H9 (cell line): ENCODE measurements around the gene ATP10B. TPM values are rescaled to one million over a fixed set of nuclear protein-coding genes. Genes with fewer than 3 reads are reported as not detected.

Experiments used
- DNase-seq: peaks from one replicate; pipeline ENCODE4 v3.0.0-alpha.2; 2017
- H2AFZ ChIP-seq: one replicate; pipeline ENCODE4 v1.6.1; 2013; ENCODE audit warnings: mild to moderate bottlenecking, low read length, control low read depth, moderate library complexity
- H2AK5ac ChIP-seq: 2 replicates; pipeline ENCODE4 v1.6.1; 2013; ENCODE audit warnings: low read length, control low read depth, mixed read lengths; ENCODE audit not compliant: insufficient read length
- H2BK120ac ChIP-seq: one replicate; pipeline ENCODE4 v1.6.1; 2013; ENCODE audit warnings: low read depth, mild to moderate bottlenecking, low read length, control low read depth, inconsistent platforms; ENCODE audit not compliant: poor library complexity, severe bottlenecking
- H2BK12ac ChIP-seq: 2 replicates; pipeline ENCODE4 v1.6.1; 2013; ENCODE audit warnings: low read length, control low read depth, mixed read lengths, low read depth; ENCODE audit not compliant: insufficient read length
- H2BK15ac ChIP-seq: 2 replicates; pipeline ENCODE4 v1.6.1; 2013; ENCODE audit warnings: low read depth, low read length, control low read depth
- H2BK20ac ChIP-seq: one replicate; pipeline ENCODE4 v1.6.1; 2013; ENCODE audit warnings: low read depth, mild to moderate bottlenecking, low read length, control low read depth, inconsistent platforms; ENCODE audit not compliant: poor library complexity, severe bottlenecking
- H2BK5ac ChIP-seq: 2 replicates; pipeline ENCODE4 v1.6.1; 2013; ENCODE audit warnings: low read length, control low read depth, mixed read lengths; ENCODE audit not compliant: insufficient read length
- H3K14ac ChIP-seq: 2 replicates; pipeline ENCODE4 v1.6.1; 2013; ENCODE audit warnings: low read length, control low read depth; ENCODE audit not compliant: insufficient read depth
- H3K18ac ChIP-seq: 2 replicates; pipeline ENCODE4 v1.6.1; 2013; ENCODE audit warnings: low read depth, mild to moderate bottlenecking, mixed read lengths, low read length, control low read depth; ENCODE audit not compliant: insufficient read length
- H3K23ac ChIP-seq: 2 replicates; pipeline ENCODE4 v1.6.1; 2013; ENCODE audit warnings: low read length, control low read depth, mixed read lengths, low read depth; ENCODE audit not compliant: insufficient read length
- H3K23me2 ChIP-seq: 2 replicates; pipeline ENCODE4 v1.6.1; 2013; ENCODE audit warnings: low read depth, mild to moderate bottlenecking, mixed read lengths, low read length, control low read depth; ENCODE audit not compliant: insufficient read length, poor library complexity, severe bottlenecking
- H3K27ac ChIP-seq: 2 replicates; pipeline ENCODE4 v1.5.1; 2013; ENCODE audit warnings: low read length, control low read depth, mixed read lengths, low read depth; ENCODE audit not compliant: insufficient read length
- H3K27me3 ChIP-seq: 2 replicates; pipeline ENCODE4 v1.6.1; 2013; ENCODE audit warnings: low read length, control low read depth, inconsistent platforms; ENCODE audit not compliant: insufficient read depth
- H3K4ac ChIP-seq: 2 replicates; pipeline ENCODE4 v1.6.1; 2013; ENCODE audit warnings: low read depth, mild to moderate bottlenecking, control low read depth, inconsistent platforms, low read length, moderate library complexity
- H3K4me1 ChIP-seq: 2 replicates; pipeline ENCODE4 v1.6.1; 2013; ENCODE audit warnings: low read length, control low read depth, inconsistent platforms; ENCODE audit not compliant: insufficient read depth
- H3K4me2 ChIP-seq: 2 replicates; pipeline ENCODE4 v1.6.1; 2013; ENCODE audit warnings: low read length, control low read depth, mixed read lengths; ENCODE audit not compliant: insufficient read length, insufficient read depth
- H3K56ac ChIP-seq: 2 replicates; pipeline ENCODE4 v1.6.1; 2013; ENCODE audit warnings: low read depth, mild to moderate bottlenecking, mixed read lengths, low read length, control low read depth; ENCODE audit not compliant: insufficient read length
- H3K79me1 ChIP-seq: 2 replicates; pipeline ENCODE4 v1.6.1; 2013; ENCODE audit warnings: low read depth, mild to moderate bottlenecking, moderate library complexity, low read length, control low read depth, inconsistent platforms; ENCODE audit not compliant: insufficient read depth, poor library complexity, severe bottlenecking
- H3K79me2 ChIP-seq: 2 replicates; pipeline ENCODE4 v1.6.1; 2013; ENCODE audit warnings: low read length, control low read depth, inconsistent platforms; ENCODE audit not compliant: insufficient read depth
- H3K9ac ChIP-seq: 2 replicates; pipeline ENCODE4 v1.6.1; 2013; ENCODE audit warnings: low read length, control low read depth, mixed read lengths; ENCODE audit not compliant: insufficient read length; ENCODE audit errors: extremely low read depth
- H3K9me3 ChIP-seq: one replicate; pipeline ENCODE4 v1.6.1; 2013; ENCODE audit warnings: low read depth, low read length, inconsistent platforms; ENCODE audit not compliant: control insufficient read depth
- H3T11ph ChIP-seq: one replicate; pipeline ENCODE4 v1.6.1; 2013; ENCODE audit warnings: mild to moderate bottlenecking, low read length, control low read depth, inconsistent platforms
- H4K20me1 ChIP-seq: one replicate; pipeline ENCODE4 v1.6.1; 2013; ENCODE audit not compliant: control insufficient read depth, insufficient read length, insufficient read depth
- H4K5ac ChIP-seq: 2 replicates; pipeline ENCODE4 v1.6.1; 2013; ENCODE audit warnings: low read depth, mild to moderate bottlenecking, mixed read lengths, low read length, control low read depth; ENCODE audit not compliant: insufficient read length
- H4K8ac ChIP-seq: replicated peaks from 2 replicates; pipeline ENCODE4 v1.6.1; 2013; ENCODE audit warnings: low read length, control low read depth, mixed read lengths, low read depth; ENCODE audit not compliant: insufficient read length
- H4K91ac ChIP-seq: 2 replicates; pipeline ENCODE4 v1.6.1; 2013; ENCODE audit warnings: low read depth, mild to moderate bottlenecking, moderate library complexity, mixed read lengths, low read length, control low read depth; ENCODE audit not compliant: insufficient read length
- H3K27ac Mint-ChIP-seq, 3 experiments: 2 replicates in 2 of 3; 3 replicates in 1 of 3; pipeline ENCODE4 v1.8.0; 2020 to 2021; ENCODE audit warnings: mixed read lengths in 3 of 3, mild to moderate bottlenecking in 1 of 3, moderate library complexity in 1 of 3
- H3K27me3 Mint-ChIP-seq: 2 replicates; pipeline ENCODE4 v1.8.0; 2021; ENCODE audit warnings: low read depth, mild to moderate bottlenecking, moderate library complexity, mixed read lengths
- H3K36me3 Mint-ChIP-seq, 3 experiments: 2 replicates in 2 of 3; 3 replicates in 1 of 3; pipeline ENCODE4 v1.8.0; 2020 to 2021; ENCODE audit warnings: low read depth in 3 of 3, mixed read lengths in 3 of 3; ENCODE audit not compliant: insufficient read depth in 1 of 3
- H3K4me1 Mint-ChIP-seq, 2 experiments: 2 replicates each; pipeline ENCODE4 v1.8.0; 2020; ENCODE audit warnings: mixed read lengths in 2 of 2
- H3K4me3 Mint-ChIP-seq, 2 experiments: 2 replicates in 1 of 2; 3 replicates in 1 of 2; pipeline ENCODE4 v1.8.0; 2020 to 2021; ENCODE audit warnings: mild to moderate bottlenecking in 2 of 2, mixed read lengths in 2 of 2, moderate library complexity in 1 of 2
- H3K9me3 Mint-ChIP-seq, 2 experiments: 2 replicates in 1 of 2; 3 replicates in 1 of 2; pipeline ENCODE4 v1.8.0; 2020; ENCODE audit warnings: mild to moderate bottlenecking in 2 of 2, mixed read lengths in 2 of 2, moderate library complexity in 1 of 2
- CTCF ChIP-seq: fragments of 200-600 bp; sonication (generic); conservative IDR thresholded peaks from 3 replicates; pipeline ENCODE4 v1.8.0; 2021; ENCODE audit warnings: antibody characterized with exemption, mild to moderate bottlenecking
- WGBS: extraction: QIAGEN DNeasy Blood & Tissue Kit; methylation state at CpG from one replicate; pipeline ENCODE4 v1.1.7; 2013; ENCODE audit warnings: missing lambda C conversion rate, low lambda C conversion rate, mixed read lengths; ENCODE audit not compliant: insufficient read length; ENCODE audit errors: extremely low coverage; 5-methylcytosine and 5-hydroxymethylcytosine counted together
- total RNA-seq: library from RNA; stranded (reverse); gene quantifications from 2 replicates; pipeline ENCODE4 v1.2.1, GENCODE V29; 2021

ATP10B gene
- total RNA-seq, 1 experiment from 2014 or later, result 0.42 TPM

GRCh38 chr5:160548949-160549645 is 302.9 kb downstream of the ATP10B start:
- TF ChIP-seq CTCF, result no peak
- peaks cover 0 to 8% of the 10 kb centered on the region in 2 experiments; a peak in 2 of 4 replicates for H3K4me1 Mint-ChIP-seq

More at GRCh38 chr5:160548949-160549645, 302.9 kb downstream of the ATP10B start:
- no peaks in the 10 kb centered on the region for H3K9me3 ChIP-seq
- H3T11ph ChIP-seq, result no peak overlapping the region
- no peak overlapping the region for H3K4me3 Mint-ChIP-seq
- WGBS, result no CpG with 5 or more reads among the region's 4 CpGs
- DNase-seq, result no peak
- no peak overlapping the region for H3K4me2 ChIP-seq
- H3K14ac ChIP-seq, result no peak overlapping the region
- H3K9ac ChIP-seq, result no peak overlapping the region
- H2BK120ac ChIP-seq, result peak overlapping the region; percentile 61
- H3K9me3 Mint-ChIP-seq, result no peaks in the 10 kb centered on the region
- H2AK5ac ChIP-seq, result no peak overlapping the region
- H4K91ac ChIP-seq, result no peak overlapping the region
- H3K79me2 ChIP-seq, result no peaks in the 10 kb centered on the region
- H3K18ac ChIP-seq, result no peak overlapping the region
- H3K27ac Mint-ChIP-seq, result no peak overlapping the region
- peaks cover 3% of the 10 kb centered on the region for H3K27me3 Mint-ChIP-seq
- H2BK12ac ChIP-seq, result no peak overlapping the region
- no peak overlapping the region for H2BK15ac ChIP-seq
- no peaks in the 10 kb centered on the region for H3K36me3 Mint-ChIP-seq
- no peak overlapping the region for H2AFZ ChIP-seq
- no peaks in the 10 kb centered on the region for H3K79me1 ChIP-seq
- H4K20me1 ChIP-seq, result no peaks in the 10 kb centered on the region
- H2BK20ac ChIP-seq, result no peak overlapping the region
- H4K5ac ChIP-seq, result no peak overlapping the region
- H3K4me1 ChIP-seq, result no peaks in the 10 kb centered on the region
- no peak overlapping the region for H4K8ac ChIP-seq
- H3K27ac ChIP-seq, result no peak overlapping the region
- H3K23me2 ChIP-seq, result no peaks in the 10 kb centered on the region
- H3K23ac ChIP-seq, result no peak overlapping the region
- no peak overlapping the region for H3K56ac ChIP-seq
- H3K4ac ChIP-seq, result no peak overlapping the region
- H2BK5ac ChIP-seq, result no peak overlapping the region
- H3K27me3 ChIP-seq, result no peaks in the 10 kb centered on the region
